Neuronal stem cell (in vitro differentiated cells): ENCODE data around the gene DUS2. TPM values are rescaled to one million over a fixed set of nuclear protein-coding genes. Genes with fewer than 3 reads are reported as not detected.
"Not testable (repeated sequence)": the region's sequence is repeated elsewhere in the genome, so short reads cannot be mapped to it uniquely, and the experiment has no call there.

ENCODE experiments used
- DNase-seq: peaks from one replicate; pipeline ENCODE4 v3.0.0-alpha.2; 2013; ENCODE audit warnings: low spot score
- H2AFZ ChIP-seq: one replicate; pipeline ENCODE4 v1.6.1; 2013; ENCODE audit warnings: mild to moderate bottlenecking, low read length, inconsistent platforms
- H2AK5ac ChIP-seq: 2 replicates; pipeline ENCODE4 v1.6.1; 2013; ENCODE audit warnings: low read depth, mild to moderate bottlenecking, inconsistent platforms, low read length, moderate library complexity, mixed read lengths
- H2BK120ac ChIP-seq: 2 replicates; pipeline ENCODE4 v1.6.1; 2013; ENCODE audit warnings: low read depth, mild to moderate bottlenecking, inconsistent platforms, low read length, moderate library complexity, mixed read lengths
- H2BK12ac ChIP-seq: one replicate; pipeline ENCODE4 v1.6.1; 2013; ENCODE audit warnings: low read length, inconsistent platforms
- H2BK15ac ChIP-seq: 2 replicates; pipeline ENCODE4 v1.6.1; 2013; ENCODE audit warnings: mild to moderate bottlenecking, low read length, inconsistent platforms, mixed read lengths
- H2BK5ac ChIP-seq: one replicate; pipeline ENCODE4 v1.6.1; 2013; ENCODE audit warnings: inconsistent platforms, mild to moderate bottlenecking, low read length, moderate library complexity
- H3K14ac ChIP-seq: one replicate; pipeline ENCODE4 v1.6.1; 2013; ENCODE audit warnings: low read length, inconsistent platforms
- H3K18ac ChIP-seq: 2 replicates; pipeline ENCODE4 v1.6.1; 2013; ENCODE audit warnings: low read length, inconsistent platforms
- H3K23ac ChIP-seq: 2 replicates; pipeline ENCODE4 v1.6.1; 2013; ENCODE audit warnings: low read depth, mild to moderate bottlenecking, mixed read lengths, low read length, inconsistent platforms; ENCODE audit not compliant: poor library complexity
- H3K27ac ChIP-seq: replicated peaks from 3 replicates; pipeline ENCODE4 v1.5.1; 2013; ENCODE audit warnings: low read length, inconsistent platforms
- H3K27me3 ChIP-seq, 3 experiments: 2 replicates each; pipeline ENCODE4 v1.6.1; 2013; ENCODE audit warnings: low read length in 3 of 3, mild to moderate bottlenecking in 2 of 3, inconsistent platforms in 1 of 3, low read depth in 1 of 3, mixed read lengths in 1 of 3, moderate library complexity in 1 of 3; ENCODE audit not compliant: control insufficient read depth in 3 of 3, insufficient read depth in 3 of 3
- H3K36me3 ChIP-seq, 2 donors: replicated peaks in 1 of 2; 2 replicates each; pipeline ENCODE4 v1.6.1; 2013; ENCODE audit warnings: low read length in 2 of 2; ENCODE audit not compliant: control insufficient read depth in 2 of 2, insufficient read depth in 2 of 2
- H3K4ac ChIP-seq: 2 replicates; pipeline ENCODE4 v1.6.1; 2013; ENCODE audit warnings: inconsistent platforms, mild to moderate bottlenecking, low read length, moderate library complexity
- H3K4me1 ChIP-seq, 2 donors: 1 replicate in 1 of 2; 2 replicates in 1 of 2; pipeline ENCODE4 v1.6.1; 2013; ENCODE audit warnings: low read length in 2 of 2, low read depth in 1 of 2; ENCODE audit not compliant: control insufficient read depth in 2 of 2, insufficient read depth in 1 of 2
- H3K4me2 ChIP-seq: one replicate; pipeline ENCODE4 v1.6.1; 2013; ENCODE audit warnings: mild to moderate bottlenecking, low read length, inconsistent platforms; ENCODE audit not compliant: insufficient read depth, poor library complexity, severe bottlenecking
- H3K4me3 ChIP-seq, 2 donors: 2 replicates each; pipeline ENCODE4 v1.5.1; 2013; ENCODE audit warnings: low read length in 2 of 2, mild to moderate bottlenecking in 2 of 2, inconsistent platforms in 1 of 2, moderate library complexity in 1 of 2
- H3K79me1 ChIP-seq: one replicate; pipeline ENCODE4 v1.6.1; 2013; ENCODE audit warnings: low read depth, mild to moderate bottlenecking, inconsistent platforms, low read length, moderate library complexity
- H3K9ac ChIP-seq: one replicate; pipeline ENCODE4 v1.6.1; 2013; ENCODE audit warnings: mild to moderate bottlenecking, low read depth, low read length, inconsistent platforms; ENCODE audit not compliant: poor library complexity
- H3K9me3 ChIP-seq, 2 donors: replicated peaks in 1 of 2; 2 replicates each; pipeline versions ENCODE3 to v1.6.1; 2013; ENCODE audit warnings: low read length in 2 of 2, mild to moderate bottlenecking in 2 of 2, inconsistent platforms in 1 of 2, low read depth in 1 of 2, mixed read lengths in 1 of 2, moderate library complexity in 1 of 2; ENCODE audit not compliant: control insufficient read depth in 2 of 2, insufficient read depth in 1 of 2
- H4K8ac ChIP-seq: one replicate; pipeline ENCODE4 v1.6.1; 2013; ENCODE audit warnings: low read depth, mild to moderate bottlenecking, inconsistent platforms, low read length, moderate library complexity
- H4K91ac ChIP-seq: one replicate; pipeline ENCODE4 v1.6.1; 2013; ENCODE audit warnings: low read length, low read depth, mild to moderate bottlenecking, inconsistent platforms; ENCODE audit not compliant: poor library complexity
- whole genome bisulfite sequencing, 2 donors: extraction: QIAGEN DNeasy Blood & Tissue Kit; methylation state at CpG; one replicate each; pipeline ENCODE4 v1.1.7; 2013; ENCODE audit warnings: missing lambda C conversion rate in 2 of 2, mixed read lengths in 1 of 2; ENCODE audit not compliant: insufficient read length in 2 of 2, insufficient replicate concordance in 1 of 2; ENCODE audit errors: extremely low coverage in 2 of 2; 5-methylcytosine and 5-hydroxymethylcytosine counted together
- small RNA-seq: library from polyadenylated mRNA; stranded (forward); fragments of <200 nt; extraction: miRNeasy Mini kit (QIAGEN cat#:217004); gene quantifications from one replicate; pipeline ENCODE3, GENCODE V24; 2013; ENCODE audit not compliant: insufficient read depth

DUS2 gene

GRCh38 chr16:68120496-68120895 lies 97.4 kb downstream of the DUS2 start:
- not testable (repeated sequence) for H2BK120ac ChIP-seq, H3K23ac ChIP-seq, H4K8ac ChIP-seq, H3K27ac ChIP-seq, H2BK15ac ChIP-seq, H2AFZ ChIP-seq, H4K91ac ChIP-seq, H2AK5ac ChIP-seq, H2BK5ac ChIP-seq, H3K9ac ChIP-seq, H3K4me2 ChIP-seq, H2BK12ac ChIP-seq, H3K9me3 ChIP-seq, H3K79me1 ChIP-seq, H3K4me3 ChIP-seq, H3K4ac ChIP-seq, H3K18ac ChIP-seq, H3K14ac ChIP-seq, DNase-seq, H3K4me1 ChIP-seq, H3K27me3 ChIP-seq
- no CpG with 5 or more reads among the region's 5 CpGs for WGBS, 2 donors
- peaks cover 3 to 14% of the 10 kb centered on the region in 2 donors for H3K36me3 ChIP-seq

DNA sequence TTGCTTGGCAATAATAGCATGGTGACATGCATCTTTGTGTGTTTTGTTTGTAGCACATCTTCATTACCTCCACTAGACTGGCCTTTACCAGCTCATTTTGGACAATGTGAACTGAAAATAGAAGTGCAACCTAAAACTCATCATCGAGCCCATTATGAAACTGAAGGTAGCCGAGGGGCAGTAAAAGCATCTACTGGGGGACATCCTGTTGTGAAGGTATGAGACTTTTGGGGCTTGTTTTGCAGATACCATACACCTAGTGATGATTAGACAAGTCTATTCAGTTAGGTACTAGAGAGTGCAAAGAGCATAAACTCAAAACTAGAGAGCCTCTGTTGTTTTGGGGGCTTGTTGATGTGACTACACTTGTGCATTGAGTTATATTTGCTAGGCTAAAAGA lies 103.3 kb downstream of the DUS2 start:
- Histone ChIP-seq H3K23ac (no peak overlapping the region), H2BK15ac (no peak overlapping the region), H3K14ac (no peak overlapping the region), H3K18ac (no peak overlapping the region), H3K4me1 (peaks cover 0 to 4% of the 10 kb centered on the region in 2 donors), H2BK12ac (no peak overlapping the region), H4K8ac (no peak overlapping the region), H3K27me3 (no peaks in the 10 kb centered on the region), H2BK120ac (no peak overlapping the region), H3K36me3 (peaks cover 9 to 34% of the 10 kb centered on the region in 2 donors), H4K91ac (no peak overlapping the region), H3K4ac (no peak overlapping the region), H3K9me3 (no peaks in the 10 kb centered on the region), H3K27ac (no peak overlapping the region), H3K9ac (no peak overlapping the region), H2AK5ac (no peak overlapping the region), H3K79me1 (peaks cover 3% of the 10 kb centered on the region), H3K4me3 (no peak overlapping the region), H2BK5ac (no peak overlapping the region), H2AFZ (no peak overlapping the region), H3K4me2 (no peak overlapping the region)
- DNase-seq = no peak
- WGBS, 2 donors = no CpG with 5 or more reads among the region's 2 CpGs

DNA sequence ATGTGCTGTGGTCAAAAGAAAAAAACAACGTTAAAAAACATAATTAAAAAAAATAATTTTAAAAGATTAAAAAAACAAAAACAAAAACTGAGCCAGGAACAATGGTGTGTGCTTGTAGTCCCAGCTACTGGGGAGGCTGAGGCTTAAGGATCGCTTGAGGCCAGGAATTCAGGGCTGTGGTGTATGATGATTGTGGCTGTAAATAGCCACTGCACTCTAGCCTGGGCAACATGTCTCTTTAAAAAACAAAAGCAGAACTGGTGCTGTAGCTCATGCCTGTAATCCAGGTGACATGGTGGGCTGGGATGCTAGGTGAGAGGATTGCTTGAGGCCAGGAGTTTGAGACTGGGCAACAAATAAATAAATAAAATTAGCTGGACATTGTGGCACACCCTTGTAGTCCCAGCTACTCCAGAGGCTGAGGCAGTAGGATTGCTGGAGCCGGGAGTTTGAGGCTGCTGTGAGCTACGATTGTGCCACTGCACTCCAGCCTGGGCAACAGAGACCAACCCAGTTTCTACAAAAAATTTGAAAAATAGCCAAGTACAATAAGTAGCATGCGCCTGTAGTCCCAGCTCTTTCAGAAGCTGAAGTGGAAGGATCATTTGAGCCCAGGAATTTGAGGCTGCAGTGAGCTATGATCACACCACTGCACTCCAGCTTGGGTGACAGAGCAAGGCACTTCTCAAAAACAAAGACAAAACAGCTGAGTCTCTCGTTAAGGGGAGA lies 105.7 kb downstream of the DUS2 start:
- no peak overlapping the region for H2BK5ac ChIP-seq
- no peak overlapping the region for H4K91ac ChIP-seq
- DNase-seq = peak; percentile 3
- WGBS, 2 donors = no CpG with 5 or more reads among the region's 6 CpGs
- H3K27ac ChIP-seq = peak overlapping the region; percentile 61
- H3K4me1 ChIP-seq = peaks cover 0 to 4% of the 10 kb centered on the region in 2 donors
- no peak overlapping the region for H3K23ac ChIP-seq
- no peaks in the 10 kb centered on the region for H3K9me3 ChIP-seq
- no peak overlapping the region for H3K4me3 ChIP-seq
- no peaks in the 10 kb centered on the region for H3K27me3 ChIP-seq
- no peak overlapping the region for H3K18ac ChIP-seq
- no peak overlapping the region for H2BK15ac ChIP-seq
- H3K14ac ChIP-seq = no peak overlapping the region
- H3K9ac ChIP-seq = no peak overlapping the region
- no peak overlapping the region for H4K8ac ChIP-seq
- no peak overlapping the region for H2AFZ ChIP-seq
- H2AK5ac ChIP-seq = no peak overlapping the region
- H2BK12ac ChIP-seq = no peak overlapping the region
- no peak overlapping the region for H3K4ac ChIP-seq
- no peaks in the 10 kb centered on the region for H3K79me1 ChIP-seq
- no peak overlapping the region for H3K4me2 ChIP-seq
- no peak overlapping the region for H2BK120ac ChIP-seq
- peaks cover 6 to 34% of the 10 kb centered on the region in 2 donors for H3K36me3 ChIP-seq

Small RNA genes within 50 kb of the gene (small RNA-seq; reads per million reads assigned to genes)
- gene RF00019 (not detected), gene RNU6-359P (not detected)
